Body of pancreas (tissue), 4 donors: ENCODE data around the gene DHCR7. TPM values are rescaled to one million over a fixed set of nuclear protein-coding genes. Genes with fewer than 3 reads are reported as not detected.

Experiments
- ATAC-seq: fragments of 150-250 bp; one replicate; pipeline ENCODE4 v1.9.1; 2016
- DNase-seq, 4 donors: peaks; one replicate each; pipeline ENCODE4 v3.0.0-alpha.2; 2019
- H3K27ac ChIP-seq, 4 donors: fragments of 200-600 bp; sonication (generic); 1 replicate in 3 of 4; 2 replicates in 1 of 4; pipeline versions ENCODE4 v1.5.1 to v1.6.1; 2016 to 2019; ENCODE audit warnings: mild to moderate bottlenecking in 1 of 4, mixed read lengths in 1 of 4, moderate library complexity in 1 of 4
- H3K27me3 ChIP-seq, 2 donors: fragments of 200-600 bp; sonication (generic); one replicate each; pipeline ENCODE4 v1.6.0; 2016; ENCODE audit warnings: mild to moderate bottlenecking in 1 of 2
- H3K36me3 ChIP-seq, 2 donors: fragments of 200-600 bp; sonication (generic); replicated peaks in 1 of 2; 2 replicates each; pipeline ENCODE4 v1.5.1; 2016; ENCODE audit warnings: low read depth in 2 of 2; ENCODE audit not compliant: insufficient read depth in 1 of 2
- H3K4me1 ChIP-seq: fragments of 200-600 bp; sonication (generic); one replicate; pipeline ENCODE4 v1.6.0; 2016
- H3K4me3 ChIP-seq, 2 donors: fragments of 200-600 bp; sonication (generic); 1 replicate in 1 of 2; 2 replicates in 1 of 2; pipeline ENCODE4 v1.5.1; 2016 to 2019
- H3K9me3 ChIP-seq, 3 donors: fragments of 200-600 bp; sonication (generic); 1 replicate in 2 of 3; 2 replicates in 1 of 3; pipeline ENCODE4 v1.5.1; 2016
- POLR2A ChIP-seq, 3 donors: fragments of 450-650 bp; IDR thresholded peaks; one replicate each; pipeline ENCODE4 v1.6.1; 2016; ENCODE audit warnings: antibody characterized with exemption in 3 of 3, mild to moderate bottlenecking in 2 of 3
- WGBS, 2 donors: methylation state at CpG; one replicate each; pipeline ENCODE4 v1.1.5; 2017; 5-methylcytosine and 5-hydroxymethylcytosine counted together
- intact Hi-C: fragments of 100-400 bp; cut with DNase I; formaldehyde crosslinking; loops from one replicate; pipeline ENCODE4 v1.15.1; 2023
- total RNA-seq, 2 donors: library from RNA; depleted of rRNA; stranded (reverse); fragments of >200 nt; gene quantifications; one replicate each; pipeline ENCODE4 v1.1.0, GENCODE V29; 2016
- TF ChIP-seq, protein P1 (sequence below), 7 experiments: fragments of 450-650 bp in 4 of 7; fragments of 200-600 bp in 3 of 7; sonication (generic) in 3 of 7; IDR thresholded peaks; one replicate each; pipeline ENCODE4 v1.5.1; 2016 to 2019; ENCODE audit warnings: antibody characterized with exemption in 7 of 7

Gene DHCR7
- total RNA-seq, 2 donors from 2014 or later, result 15.8 to 16.2 TPM

DNA sequence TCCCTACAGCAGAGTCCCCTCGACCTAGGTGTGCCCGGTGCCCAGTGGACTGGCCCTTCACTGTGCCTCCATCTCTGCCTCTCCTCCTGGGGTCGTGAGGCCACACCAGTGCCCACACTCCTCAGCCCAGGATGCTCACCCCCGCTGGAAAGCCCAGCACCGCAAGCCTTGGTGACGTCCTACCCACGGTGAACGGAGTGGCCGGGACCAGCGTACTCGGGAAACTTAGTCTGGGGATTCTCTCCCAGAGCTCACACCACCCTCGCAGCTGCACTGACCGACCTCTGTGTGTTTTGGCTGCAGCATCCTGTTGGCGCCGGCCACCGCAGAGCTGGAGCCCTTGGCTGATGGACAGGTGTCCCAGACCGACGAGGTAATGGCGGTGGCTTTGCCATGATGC is 43.3 kb upstream of the DHCR7 start:
- intact Hi-C loops, result no loop called here
- no peak for ATAC-seq
- WGBS, 2 donors, result 90 to 95% methylated on average over 2 to 16 of the region's 19 CpGs
- H3K9me3 ChIP-seq, result no peaks in the 10 kb centered on the region
- no peak for TF ChIP-seq POLR2A (IDR thresholded peaks at IDR 0.05)
- TF ChIP-seq, protein P1, sequence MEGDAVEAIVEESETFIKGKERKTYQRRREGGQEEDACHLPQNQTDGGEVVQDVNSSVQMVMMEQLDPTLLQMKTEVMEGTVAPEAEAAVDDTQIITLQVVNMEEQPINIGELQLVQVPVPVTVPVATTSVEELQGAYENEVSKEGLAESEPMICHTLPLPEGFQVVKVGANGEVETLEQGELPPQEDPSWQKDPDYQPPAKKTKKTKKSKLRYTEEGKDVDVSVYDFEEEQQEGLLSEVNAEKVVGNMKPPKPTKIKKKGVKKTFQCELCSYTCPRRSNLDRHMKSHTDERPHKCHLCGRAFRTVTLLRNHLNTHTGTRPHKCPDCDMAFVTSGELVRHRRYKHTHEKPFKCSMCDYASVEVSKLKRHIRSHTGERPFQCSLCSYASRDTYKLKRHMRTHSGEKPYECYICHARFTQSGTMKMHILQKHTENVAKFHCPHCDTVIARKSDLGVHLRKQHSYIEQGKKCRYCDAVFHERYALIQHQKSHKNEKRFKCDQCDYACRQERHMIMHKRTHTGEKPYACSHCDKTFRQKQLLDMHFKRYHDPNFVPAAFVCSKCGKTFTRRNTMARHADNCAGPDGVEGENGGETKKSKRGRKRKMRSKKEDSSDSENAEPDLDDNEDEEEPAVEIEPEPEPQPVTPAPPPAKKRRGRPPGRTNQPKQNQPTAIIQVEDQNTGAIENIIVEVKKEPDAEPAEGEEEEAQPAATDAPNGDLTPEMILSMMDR (IDR thresholded peaks at IDR 0.05), result no peak
- H3K4me3 ChIP-seq, result no peak overlapping the region
- peaks cover 12 to 18% of the 10 kb centered on the region in 2 donors for H3K36me3 ChIP-seq
- no peak overlapping the region for H3K27ac ChIP-seq
- H3K4me1 ChIP-seq, result no peaks in the 10 kb centered on the region
- H3K27me3 ChIP-seq, result no peaks in the 10 kb centered on the region
- DNase-seq, result peak in 1 of 4 donors; percentile 6

DNA sequence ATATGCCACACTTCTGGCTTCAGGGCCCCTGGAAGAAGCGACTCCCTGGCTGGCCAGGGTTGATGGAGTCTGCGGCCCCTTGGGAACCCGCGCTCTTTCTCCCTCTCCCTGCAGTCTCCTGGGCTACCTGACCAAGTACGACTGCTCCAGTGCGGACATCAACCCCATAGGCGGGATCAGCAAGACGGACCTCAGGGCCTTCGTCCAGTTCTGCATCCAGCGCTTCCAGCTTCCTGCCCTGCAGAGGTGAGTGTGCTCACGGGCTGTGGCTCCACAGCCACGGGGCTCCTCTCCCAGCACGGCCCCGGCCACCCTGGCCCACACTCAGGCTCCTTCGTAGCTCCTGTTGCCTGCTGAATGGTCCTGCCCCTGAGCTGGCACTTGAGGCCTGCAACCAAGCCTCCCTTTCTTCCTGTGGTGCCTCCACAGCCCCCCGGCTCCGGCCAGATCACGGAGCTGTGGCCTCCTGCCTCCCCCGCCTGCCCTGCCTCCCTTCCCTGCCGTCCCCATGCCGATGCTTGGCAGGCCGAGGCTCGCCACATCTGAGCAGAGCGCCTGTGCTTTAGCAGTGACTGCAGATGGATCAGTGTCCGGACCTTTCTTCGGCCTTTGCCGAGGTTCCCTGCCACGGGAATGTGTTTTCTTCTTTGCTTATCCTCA is 42.7 kb upstream of the DHCR7 start:
- ATAC-seq, result no peak
- intact Hi-C loops, result no loop called here
- H3K4me1 ChIP-seq, result no peaks in the 10 kb centered on the region
- no peak overlapping the region for H3K4me3 ChIP-seq
- no peak overlapping the region for H3K27ac ChIP-seq
- no peaks in the 10 kb centered on the region for H3K27me3 ChIP-seq
- H3K36me3 ChIP-seq, result peaks cover 16 to 18% of the 10 kb centered on the region in 2 donors
- no peak for TF ChIP-seq POLR2A (IDR thresholded peaks at IDR 0.05)
- TF ChIP-seq, protein P1 (IDR thresholded peaks at IDR 0.05), result no peak
- WGBS, 2 donors, result 93 to 96% methylated on average over 12 to 28 of the region's 28 CpGs
- no peaks in the 10 kb centered on the region for H3K9me3 ChIP-seq
- peak in 1 of 4 donors; percentile 4 for DNase-seq

DNA sequence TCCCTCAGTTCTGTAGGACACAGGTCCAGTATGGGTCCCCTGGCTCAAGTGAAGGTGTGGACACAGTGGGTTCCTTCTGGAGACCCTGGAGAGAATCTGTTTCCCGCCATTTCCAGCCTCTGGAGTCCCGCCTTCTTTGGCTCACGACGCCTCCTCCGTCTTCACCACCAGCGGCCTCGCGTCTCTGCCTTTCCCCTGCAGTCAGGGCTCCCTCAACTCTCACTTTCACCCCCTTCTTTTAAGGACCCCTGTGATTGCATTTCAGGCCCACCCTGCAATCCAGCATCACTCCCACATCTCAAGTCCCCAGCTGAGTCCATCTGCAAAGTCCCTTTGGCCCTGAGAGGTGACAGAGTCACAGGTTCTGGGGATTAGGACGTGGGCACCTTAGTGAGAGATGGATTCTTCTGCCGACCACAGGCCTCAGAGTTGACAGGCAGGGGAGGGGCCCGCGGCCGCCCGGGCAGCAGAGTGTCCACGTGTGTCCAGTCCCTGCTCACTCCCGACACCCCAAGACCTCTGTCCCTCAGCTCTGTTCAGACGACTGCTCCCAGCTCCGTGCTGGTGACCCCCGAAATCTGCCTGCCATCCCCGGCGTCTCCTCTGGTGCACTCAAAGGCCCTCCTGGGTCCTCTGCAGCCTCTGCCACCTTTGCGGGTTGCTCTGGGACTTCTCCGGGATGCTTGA is 42.0 kb upstream of the DHCR7 start:
- 93 to 94% methylated on average over 12 to 23 of the region's 23 CpGs for WGBS, 2 donors
- no peaks in the 10 kb centered on the region for H3K4me1 ChIP-seq
- H3K9me3 ChIP-seq, result no peaks in the 10 kb centered on the region
- DNase-seq, result peak in 1 of 4 donors; percentile 3
- no peak for ATAC-seq
- H3K4me3 ChIP-seq, result no peak overlapping the region
- intact Hi-C loops, result no loop called here
- no peak overlapping the region for H3K27ac ChIP-seq
- H3K27me3 ChIP-seq, result no peaks in the 10 kb centered on the region
- TF ChIP-seq, protein P1 (IDR thresholded peaks at IDR 0.05), result no peak
- TF ChIP-seq POLR2A (IDR thresholded peaks at IDR 0.05), result no peak
- peaks cover 11 to 22% of the 10 kb centered on the region in 2 donors for H3K36me3 ChIP-seq

DNA sequence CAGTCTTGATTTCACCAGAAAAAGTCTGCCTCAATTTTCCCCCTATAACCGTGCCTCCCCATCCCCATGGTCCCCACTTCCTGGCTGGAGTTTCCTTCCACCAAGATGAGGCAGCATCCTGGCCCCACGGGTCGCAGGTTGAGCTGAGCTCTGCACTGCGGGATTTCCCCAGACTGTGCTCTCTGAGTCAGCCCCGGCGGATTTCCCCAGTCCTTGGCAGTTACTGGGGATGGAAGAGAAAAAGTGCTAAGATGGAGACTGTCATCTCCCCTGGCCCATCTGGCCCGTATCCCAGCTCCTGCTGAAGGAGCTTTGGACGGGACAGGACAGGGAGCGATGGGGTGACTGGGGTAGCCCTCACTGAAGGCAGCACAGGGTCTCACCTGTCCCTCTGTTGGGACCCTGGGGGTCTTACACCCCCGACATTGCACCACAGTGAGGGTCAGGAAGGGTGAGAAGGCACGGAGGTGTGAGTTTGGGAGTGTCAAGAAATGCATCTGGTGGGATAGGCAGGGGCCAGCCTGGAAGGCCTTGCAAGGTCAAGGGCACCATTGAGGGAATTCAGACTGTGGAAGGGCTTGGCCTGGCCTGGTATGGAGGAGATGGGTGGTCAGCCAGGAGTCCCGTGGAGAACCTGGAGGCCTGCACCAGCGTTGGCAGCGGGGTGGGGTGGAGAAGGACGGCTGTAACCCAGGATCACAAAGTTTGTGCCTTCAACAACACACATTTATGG is 41.3 kb upstream of the DHCR7 start:
- ATAC-seq, result no peak

More for the DNA sequence above, 41.3 kb upstream of the DHCR7 start:
- H3K4me1 ChIP-seq, result no peaks in the 10 kb centered on the region
- no peak overlapping the region for H3K27ac ChIP-seq
- H3K9me3 ChIP-seq, result no peaks in the 10 kb centered on the region
- peaks cover 8 to 22% of the 10 kb centered on the region in 2 donors for H3K36me3 ChIP-seq
- peak in 1 of 4 donors; percentile 6 for DNase-seq
- H3K27me3 ChIP-seq, result no peaks in the 10 kb centered on the region
- no peak for TF ChIP-seq POLR2A (IDR thresholded peaks at IDR 0.05)
- TF ChIP-seq, protein P1 (IDR thresholded peaks at IDR 0.05), result no peak
- intact Hi-C loops, result no loop called here
- WGBS, 2 donors, result 82 to 94% methylated on average over 11 to 15 of the region's 15 CpGs
- H3K4me3 ChIP-seq, result no peak overlapping the region
